ENCODE measurements around the gene PLXNB1. TPM values are rescaled to one million over a fixed set of nuclear protein-coding genes. Genes with fewer than 3 reads are reported as not detected.
A peak's percentile ranks its signal among the peaks of the same experiment; 100 is the strongest.

The PLXNB1 gene
- total RNA-seq, 1 donor from 2014 or later = 211 TPM

DNA sequence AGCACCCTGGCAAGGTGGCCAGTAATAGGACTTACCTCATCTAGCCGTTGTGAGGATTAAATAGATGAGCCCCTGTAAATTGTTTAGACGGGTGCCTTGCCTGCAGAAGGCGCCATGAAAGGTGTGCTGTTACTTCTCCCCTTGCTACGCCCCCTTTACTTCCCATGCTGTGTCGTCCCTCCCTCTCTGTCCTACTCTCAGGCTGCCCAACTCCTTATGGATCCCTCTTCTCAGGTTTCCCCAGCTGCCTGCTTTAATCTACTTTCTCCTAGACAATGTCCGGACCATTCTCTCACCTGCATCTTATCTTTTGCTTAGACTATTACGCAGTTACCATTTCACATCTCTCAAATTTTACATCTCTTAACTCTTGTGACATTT, 59.6 kb downstream of the PLXNB1 start:
- no peak for DNase-seq (ENCODE audit: low spot score in 2 of 2, unreplicated experiment in 2 of 2)
- Mint-ChIP-seq H3K27me3 (ENCODE audit: low read depth) (no peaks in the 10 kb centered on the region), H3K4me1 (peaks cover 9% of the 10 kb centered on the region), H3K4me3 (no peak overlapping the region), H3K36me3 (no peaks in the 10 kb centered on the region), H3K27ac (no peak overlapping the region), H3K9me3 (peaks cover 6% of the 10 kb centered on the region)
- TF ChIP-seq, protein P1, sequence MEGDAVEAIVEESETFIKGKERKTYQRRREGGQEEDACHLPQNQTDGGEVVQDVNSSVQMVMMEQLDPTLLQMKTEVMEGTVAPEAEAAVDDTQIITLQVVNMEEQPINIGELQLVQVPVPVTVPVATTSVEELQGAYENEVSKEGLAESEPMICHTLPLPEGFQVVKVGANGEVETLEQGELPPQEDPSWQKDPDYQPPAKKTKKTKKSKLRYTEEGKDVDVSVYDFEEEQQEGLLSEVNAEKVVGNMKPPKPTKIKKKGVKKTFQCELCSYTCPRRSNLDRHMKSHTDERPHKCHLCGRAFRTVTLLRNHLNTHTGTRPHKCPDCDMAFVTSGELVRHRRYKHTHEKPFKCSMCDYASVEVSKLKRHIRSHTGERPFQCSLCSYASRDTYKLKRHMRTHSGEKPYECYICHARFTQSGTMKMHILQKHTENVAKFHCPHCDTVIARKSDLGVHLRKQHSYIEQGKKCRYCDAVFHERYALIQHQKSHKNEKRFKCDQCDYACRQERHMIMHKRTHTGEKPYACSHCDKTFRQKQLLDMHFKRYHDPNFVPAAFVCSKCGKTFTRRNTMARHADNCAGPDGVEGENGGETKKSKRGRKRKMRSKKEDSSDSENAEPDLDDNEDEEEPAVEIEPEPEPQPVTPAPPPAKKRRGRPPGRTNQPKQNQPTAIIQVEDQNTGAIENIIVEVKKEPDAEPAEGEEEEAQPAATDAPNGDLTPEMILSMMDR (IDR thresholded peaks at IDR 0.05; ENCODE audit: unreplicated experiment) = no peak

DNA sequence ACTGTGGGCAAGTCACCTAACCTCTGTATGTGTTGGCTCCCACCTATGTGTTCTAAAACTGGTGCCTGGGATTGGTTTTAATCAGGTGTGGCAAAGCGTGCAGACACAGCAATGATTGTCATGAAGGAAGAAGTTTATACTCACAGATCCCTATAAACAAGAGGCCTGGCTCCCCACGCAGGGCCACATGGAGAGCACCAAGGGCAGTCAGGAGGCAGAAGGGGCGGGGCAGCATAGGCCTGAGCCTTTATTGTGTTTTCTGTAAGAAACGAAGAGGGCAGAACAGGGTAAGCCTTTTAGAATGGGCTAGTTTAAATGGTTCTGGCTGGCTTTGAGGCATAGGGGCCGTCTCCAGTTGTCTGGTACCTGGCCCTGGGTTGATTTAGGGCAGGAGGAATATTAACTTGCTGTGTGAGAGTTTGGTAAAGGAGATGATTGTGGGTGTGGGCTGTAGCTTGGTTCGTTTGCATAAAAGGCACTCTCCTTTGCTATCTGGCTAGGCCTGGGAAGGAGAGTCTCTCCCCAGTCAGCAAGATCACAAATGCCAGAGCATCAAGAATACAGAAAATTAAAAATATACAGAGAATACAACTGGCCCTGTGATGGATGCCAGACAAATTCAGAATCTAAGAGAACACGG, 60.1 kb downstream of the PLXNB1 start:
- H3K4me3 Mint-ChIP-seq = no peak overlapping the region
- no peaks in the 10 kb centered on the region for H3K36me3 Mint-ChIP-seq
- H3K9me3 Mint-ChIP-seq = peaks cover 10% of the 10 kb centered on the region
- no peaks in the 10 kb centered on the region for H3K27me3 Mint-ChIP-seq (ENCODE audit: low read depth)
- no peak for DNase-seq (ENCODE audit: low spot score in 2 of 2, unreplicated experiment in 2 of 2)
- peaks cover 9% of the 10 kb centered on the region for H3K4me1 Mint-ChIP-seq
- H3K27ac Mint-ChIP-seq = no peak overlapping the region
- TF ChIP-seq, protein P1 (IDR thresholded peaks at IDR 0.05; ENCODE audit: unreplicated experiment) = no peak

DNA sequence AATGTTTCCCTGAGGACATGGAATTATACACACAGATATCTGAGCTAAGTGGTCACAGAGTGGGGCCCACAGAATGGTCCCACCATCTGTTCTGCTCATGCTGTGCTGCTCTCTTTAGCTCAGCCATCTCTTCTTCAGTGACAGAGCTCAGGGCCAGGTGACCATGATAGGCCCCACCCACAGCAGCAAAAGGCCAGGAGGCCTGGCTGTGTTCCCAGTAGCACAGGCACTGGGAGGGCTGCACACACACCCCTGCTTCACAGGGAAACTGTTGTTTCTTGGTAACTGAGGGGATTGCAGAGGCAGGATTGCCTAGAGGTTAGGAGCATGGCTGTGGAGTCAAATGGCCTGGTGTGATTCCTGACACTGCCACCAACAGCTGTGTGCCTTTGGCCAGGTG, 62.7 kb downstream of the PLXNB1 start:
- TF ChIP-seq, protein P1 (IDR thresholded peaks at IDR 0.05; ENCODE audit: unreplicated experiment) = no peak
- Mint-ChIP-seq H3K9me3 (peaks cover 26% of the 10 kb centered on the region), H3K4me3 (no peak overlapping the region), H3K36me3 (peaks cover under 1% of the 10 kb centered on the region), H3K27ac (no peak overlapping the region), H3K27me3 (ENCODE audit: low read depth) (no peaks in the 10 kb centered on the region), H3K4me1 (peaks cover 6% of the 10 kb centered on the region)
- DNase-seq (ENCODE audit: low spot score in 2 of 2, unreplicated experiment in 2 of 2) = no peak

DNA sequence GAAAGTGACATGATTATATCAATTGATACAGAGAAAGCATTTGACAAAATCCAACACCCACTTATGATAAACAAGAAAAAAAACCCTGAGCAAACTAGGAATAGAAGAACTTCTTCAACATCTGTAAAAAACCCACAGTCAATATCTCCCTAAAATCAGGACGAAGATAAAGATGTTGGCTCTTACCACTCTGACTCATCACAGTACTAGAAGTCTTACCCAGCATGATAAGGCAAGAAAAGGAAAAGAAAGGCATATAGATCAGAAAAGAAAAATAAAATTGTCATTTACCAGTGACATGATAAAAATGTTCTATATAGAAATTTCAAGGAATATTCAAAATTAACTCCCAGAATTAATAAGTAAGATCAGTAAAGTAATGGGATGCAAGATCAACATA, 65.0 kb downstream of the PLXNB1 start:
- TF ChIP-seq, protein P1 (IDR thresholded peaks at IDR 0.05; ENCODE audit: unreplicated experiment) = no peak
- Mint-ChIP-seq H3K27me3 (ENCODE audit: low read depth) (peaks cover 2% of the 10 kb centered on the region), H3K9me3 (peaks cover 41% of the 10 kb centered on the region), H3K27ac (no peak overlapping the region), H3K36me3 (peaks cover 3% of the 10 kb centered on the region), H3K4me1 (peaks cover 6% of the 10 kb centered on the region), H3K4me3 (no peak overlapping the region)
- DNase-seq (ENCODE audit: low spot score in 2 of 2, unreplicated experiment in 2 of 2) = no peak

DNA sequence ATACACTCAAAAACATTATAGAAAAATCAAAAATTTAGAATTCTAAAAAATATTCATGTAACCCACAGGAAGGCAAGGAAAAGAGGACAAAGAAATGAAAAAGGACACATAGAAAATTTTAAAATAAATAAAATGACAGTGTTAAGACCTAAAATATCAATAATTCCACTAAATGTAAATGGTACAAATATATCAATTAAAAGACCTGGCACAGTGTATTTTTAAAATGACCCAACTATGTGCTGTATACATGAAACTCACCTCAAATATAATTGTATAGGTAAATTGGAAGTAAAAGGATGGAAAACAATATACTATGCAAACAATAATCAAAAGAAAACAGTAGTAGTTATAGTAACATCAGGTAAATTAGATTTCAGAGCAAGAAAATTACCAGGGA, 68.0 kb downstream of the PLXNB1 start:
- TF ChIP-seq, protein P1 (IDR thresholded peaks at IDR 0.05; ENCODE audit: unreplicated experiment) = no peak
- H3K36me3 Mint-ChIP-seq = peaks cover 3% of the 10 kb centered on the region
- DNase-seq (ENCODE audit: low spot score in 2 of 2, unreplicated experiment in 2 of 2) = no peak
- H3K4me3 Mint-ChIP-seq = no peak overlapping the region
- peaks cover 6% of the 10 kb centered on the region for H3K27me3 Mint-ChIP-seq (ENCODE audit: low read depth)
- H3K4me1 Mint-ChIP-seq = peaks cover 2% of the 10 kb centered on the region
- no peak overlapping the region for H3K27ac Mint-ChIP-seq
- peaks cover 45% of the 10 kb centered on the region for H3K9me3 Mint-ChIP-seq

DNA sequence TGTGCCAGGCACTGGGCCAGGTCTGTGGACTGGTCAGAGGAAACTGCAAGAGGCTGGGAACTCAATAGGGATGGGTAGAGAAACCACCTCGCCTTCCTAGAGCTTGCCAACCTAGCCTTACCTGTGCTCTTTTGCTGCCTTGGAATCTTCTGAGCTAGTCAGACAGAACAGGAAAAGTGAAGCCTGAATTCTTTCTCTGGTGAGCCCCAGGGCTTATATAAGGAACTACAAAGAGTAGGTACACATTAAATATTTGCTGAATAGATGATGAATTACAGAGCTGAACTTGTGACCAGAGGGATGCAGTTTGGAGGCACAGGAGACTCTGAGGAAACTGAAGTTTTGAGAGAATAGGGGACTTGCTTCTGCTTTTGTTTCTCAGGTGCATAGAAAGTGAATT, 73.5 kb downstream of the PLXNB1 start:
- TF ChIP-seq, protein P1 (IDR thresholded peaks at IDR 0.05; ENCODE audit: unreplicated experiment) = no peak
- Mint-ChIP-seq H3K4me3 (no peak overlapping the region), H3K4me1 (peaks cover 12% of the 10 kb centered on the region), H3K27me3 (ENCODE audit: low read depth) (peaks cover 12% of the 10 kb centered on the region), H3K27ac (peak overlapping the region; percentile 13), H3K36me3 (no peaks in the 10 kb centered on the region), H3K9me3 (peaks cover 13% of the 10 kb centered on the region)
- DNase-seq (ENCODE audit: low spot score in 2 of 2, unreplicated experiment in 2 of 2) = no peak
